Measurements from ENCODE around the gene PLCH2. TPM values are rescaled to one million over a fixed set of nuclear protein-coding genes. Genes with fewer than 3 reads are reported as not detected.

PLCH2 gene
- total RNA-seq, 1 experiment from 2014 or later = 0.27 TPM

- CTCF ChIA-PET = no interaction called here
- no TSS peak for BruUV-seq (replicated peaks)
- Mint-ChIP-seq H3K9me3 (ENCODE audit: unreplicated experiment) (no peaks in the 10 kb centered on the region), H3K4me3 (ENCODE audit: unreplicated experiment) (no peak overlapping the region), H3K27ac (ENCODE audit: unreplicated experiment) (no peak overlapping the region), H3K27me3 (ENCODE audit: insufficient read depth, unreplicated experiment) (peaks cover 8% of the 10 kb centered on the region), H3K4me1 (ENCODE audit: low read depth, unreplicated experiment) (no peaks in the 10 kb centered on the region), H3K36me3 (ENCODE audit: insufficient read depth, unreplicated experiment) (no peaks in the 10 kb centered on the region)
- POLR2A ChIA-PET = no interaction called here
- Histone ChIP-seq H3K9me3 (no peaks in the 10 kb centered on the region), H3K36me3 (ENCODE audit: control insufficient read depth, insufficient read depth, low read length) (no peaks in the 10 kb centered on the region), H3K27me3 (replicated peaks; ENCODE audit: control insufficient read depth, insufficient read depth, low read length) (no peaks in the 10 kb centered on the region; the same call in 1 of the 2 replicates), H3K4me3 (ENCODE audit: low read depth, low read length) (no peak overlapping the region), H3K4me1 (no peaks in the 10 kb centered on the region)
- intact Hi-C loops (cut with micrococcal nuclease; ENCODE audit: unreplicated experiment) = no loop called here
- DNase-seq = peak; percentile 43 to 54
- TF ChIP-seq, protein P1, sequence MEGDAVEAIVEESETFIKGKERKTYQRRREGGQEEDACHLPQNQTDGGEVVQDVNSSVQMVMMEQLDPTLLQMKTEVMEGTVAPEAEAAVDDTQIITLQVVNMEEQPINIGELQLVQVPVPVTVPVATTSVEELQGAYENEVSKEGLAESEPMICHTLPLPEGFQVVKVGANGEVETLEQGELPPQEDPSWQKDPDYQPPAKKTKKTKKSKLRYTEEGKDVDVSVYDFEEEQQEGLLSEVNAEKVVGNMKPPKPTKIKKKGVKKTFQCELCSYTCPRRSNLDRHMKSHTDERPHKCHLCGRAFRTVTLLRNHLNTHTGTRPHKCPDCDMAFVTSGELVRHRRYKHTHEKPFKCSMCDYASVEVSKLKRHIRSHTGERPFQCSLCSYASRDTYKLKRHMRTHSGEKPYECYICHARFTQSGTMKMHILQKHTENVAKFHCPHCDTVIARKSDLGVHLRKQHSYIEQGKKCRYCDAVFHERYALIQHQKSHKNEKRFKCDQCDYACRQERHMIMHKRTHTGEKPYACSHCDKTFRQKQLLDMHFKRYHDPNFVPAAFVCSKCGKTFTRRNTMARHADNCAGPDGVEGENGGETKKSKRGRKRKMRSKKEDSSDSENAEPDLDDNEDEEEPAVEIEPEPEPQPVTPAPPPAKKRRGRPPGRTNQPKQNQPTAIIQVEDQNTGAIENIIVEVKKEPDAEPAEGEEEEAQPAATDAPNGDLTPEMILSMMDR (IDR thresholded peaks at IDR 0.05; ENCODE audit: insufficient read depth in 1 of 2, low read depth in 1 of 2, low read length in 1 of 2, severe bottlenecking in 1 of 2, unreplicated experiment in 1 of 2) = no peak
Observed at GRCh38 chr1:2468041-2468472, 8.0 kb upstream of the PLCH2 start.

- no peak for DNase-seq
- TF ChIP-seq, protein P1 (IDR thresholded peaks at IDR 0.05; ENCODE audit: insufficient read depth in 1 of 2, low read depth in 1 of 2, low read length in 1 of 2, severe bottlenecking in 1 of 2, unreplicated experiment in 1 of 2) = no peak
- Histone ChIP-seq H3K9me3 (no peaks in the 10 kb centered on the region), H3K4me1 (no peaks in the 10 kb centered on the region), H3K36me3 (ENCODE audit: control insufficient read depth, insufficient read depth, low read length) (no peaks in the 10 kb centered on the region), H3K4me3 (ENCODE audit: low read depth, low read length) (no peak overlapping the region), H3K27me3 (replicated peaks; ENCODE audit: control insufficient read depth, insufficient read depth, low read length) (no peaks in the 10 kb centered on the region; the same call in 1 of the 2 replicates)
- ChIA-PET POLR2A (no interaction called here), CTCF (no interaction called here)
- Mint-ChIP-seq H3K4me3 (ENCODE audit: unreplicated experiment) (no peak overlapping the region), H3K36me3 (ENCODE audit: insufficient read depth, unreplicated experiment) (no peaks in the 10 kb centered on the region), H3K27ac (ENCODE audit: unreplicated experiment) (no peak overlapping the region), H3K27me3 (ENCODE audit: insufficient read depth, unreplicated experiment) (peaks cover 7% of the 10 kb centered on the region), H3K4me1 (ENCODE audit: low read depth, unreplicated experiment) (no peaks in the 10 kb centered on the region), H3K9me3 (ENCODE audit: unreplicated experiment) (no peaks in the 10 kb centered on the region)
- intact Hi-C loops (cut with micrococcal nuclease; ENCODE audit: unreplicated experiment) = no loop called here
- no TSS peak for BruUV-seq (replicated peaks)
Observed at GRCh38 chr1:2468540-2468939, 7.5 kb upstream of the PLCH2 start.

DNA sequence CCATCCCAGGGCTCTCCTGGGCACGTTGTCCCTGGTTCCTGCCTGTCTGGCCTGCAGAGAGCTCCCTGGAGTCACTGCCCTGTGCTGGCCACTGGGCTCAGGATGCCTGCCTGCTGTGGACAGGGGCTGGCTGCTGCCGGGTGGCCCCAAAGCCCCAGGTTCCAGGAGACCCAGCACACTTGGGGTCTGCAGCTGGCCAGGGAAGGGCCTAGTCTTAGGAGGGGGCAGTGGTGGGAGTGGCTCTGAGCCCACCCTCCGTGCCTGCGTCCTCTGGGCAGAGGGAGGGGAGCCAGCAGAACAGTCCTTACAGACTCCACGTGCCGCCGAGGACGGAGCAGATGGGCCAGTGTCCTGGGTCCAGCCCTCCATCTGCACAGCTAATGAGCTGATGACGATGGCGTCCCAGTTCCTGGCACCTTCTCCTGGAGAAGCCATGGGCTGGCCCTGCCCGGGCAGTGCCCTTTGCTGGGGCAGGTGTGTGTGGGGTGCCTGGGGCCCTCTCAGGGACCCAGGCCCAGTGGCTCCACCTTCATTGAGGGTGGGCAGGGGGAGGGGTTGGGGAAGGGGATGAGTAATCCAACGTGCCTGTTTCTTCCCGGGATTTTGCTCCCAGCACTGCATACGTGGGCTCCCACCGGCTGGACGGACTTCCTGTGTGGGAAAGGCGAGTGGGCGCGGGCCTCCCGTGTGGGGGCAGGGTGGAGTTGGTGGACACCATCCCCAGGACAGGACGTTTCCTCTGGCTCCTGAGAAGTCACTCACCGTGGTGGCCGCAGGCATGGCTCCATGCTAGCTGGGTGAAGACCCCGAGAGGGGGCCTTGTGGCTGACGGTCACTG is 6.8 kb upstream of the PLCH2 start:
- CTCF ChIA-PET = no interaction called here
- BruUV-seq (replicated peaks) = no TSS peak
- DNase-seq = no peak
- H3K4me3 Mint-ChIP-seq (ENCODE audit: unreplicated experiment) = no peak overlapping the region
- H3K27ac Mint-ChIP-seq (ENCODE audit: unreplicated experiment) = no peak overlapping the region
- H3K4me1 Mint-ChIP-seq (ENCODE audit: low read depth, unreplicated experiment) = no peaks in the 10 kb centered on the region
- POLR2A ChIA-PET = no interaction called here
- Histone ChIP-seq H3K27me3 (replicated peaks; ENCODE audit: control insufficient read depth, insufficient read depth, low read length) (no peaks in the 10 kb centered on the region; the same call in 1 of the 2 replicates), H3K4me3 (ENCODE audit: low read depth, low read length) (no peak overlapping the region), H3K4me1 (no peaks in the 10 kb centered on the region), H3K9me3 (no peaks in the 10 kb centered on the region), H3K36me3 (ENCODE audit: control insufficient read depth, insufficient read depth, low read length) (no peaks in the 10 kb centered on the region)
- no peaks in the 10 kb centered on the region for H3K9me3 Mint-ChIP-seq (ENCODE audit: unreplicated experiment)
- TF ChIP-seq, protein P1 (IDR thresholded peaks at IDR 0.05; ENCODE audit: insufficient read depth in 1 of 2, low read depth in 1 of 2, low read length in 1 of 2, severe bottlenecking in 1 of 2, unreplicated experiment in 1 of 2) = no peak
- no peaks in the 10 kb centered on the region for H3K36me3 Mint-ChIP-seq (ENCODE audit: insufficient read depth, unreplicated experiment)
- intact Hi-C loops (cut with micrococcal nuclease; ENCODE audit: unreplicated experiment) = no loop called here
- peaks cover 5% of the 10 kb centered on the region for H3K27me3 Mint-ChIP-seq (ENCODE audit: insufficient read depth, unreplicated experiment)
